Activated CD4-positive, alpha-beta T cell treated with anti-CD3 and anti-CD28 coated beads, Interleukin-2, amount 10 ng/mL, durations not matched to agents 24 days and 14 days (primary cell): ENCODE measurements around the gene CISTR. TPM values are rescaled to one million over a fixed set of nuclear protein-coding genes. Genes with fewer than 3 reads are reported as not detected.

ENCODE experiments used
- DNase-seq: peaks from one replicate; pipeline ENCODE4 v3.0.0; 2022
- H3K27ac Mint-ChIP-seq: one replicate; pipeline ENCODE4 v1.8.0; 2022; ENCODE audit warnings: mild to moderate bottlenecking, mixed read lengths
- H3K27me3 Mint-ChIP-seq: one replicate; pipeline ENCODE4 v1.8.0; 2022; ENCODE audit warnings: mixed read lengths
- H3K36me3 Mint-ChIP-seq: one replicate; pipeline ENCODE4 v1.8.0; 2022; ENCODE audit warnings: low read depth, mild to moderate bottlenecking, mixed read lengths
- H3K4me1 Mint-ChIP-seq: one replicate; pipeline ENCODE4 v1.8.0; 2021; ENCODE audit warnings: mixed read lengths
- H3K4me3 Mint-ChIP-seq: one replicate; pipeline ENCODE4 v1.8.0; 2022; ENCODE audit warnings: mild to moderate bottlenecking, moderate library complexity, mixed read lengths
- H3K9me3 Mint-ChIP-seq: one replicate; pipeline ENCODE4 v1.8.0; 2021; ENCODE audit warnings: mixed read lengths
- intact Hi-C: fragments of 100-400 bp; cut with micrococcal nuclease; formaldehyde crosslinking; loops from one replicate; pipeline ENCODE4 v1.15.1; 2023
- total RNA-seq: library from RNA; stranded (reverse); gene quantifications from 2 replicates; pipeline ENCODE4 v1.2.3, GENCODE V29; 2022

Gene CISTR
- total RNA-seq, 1 donor from 2014 or later, result not detected

DNA sequence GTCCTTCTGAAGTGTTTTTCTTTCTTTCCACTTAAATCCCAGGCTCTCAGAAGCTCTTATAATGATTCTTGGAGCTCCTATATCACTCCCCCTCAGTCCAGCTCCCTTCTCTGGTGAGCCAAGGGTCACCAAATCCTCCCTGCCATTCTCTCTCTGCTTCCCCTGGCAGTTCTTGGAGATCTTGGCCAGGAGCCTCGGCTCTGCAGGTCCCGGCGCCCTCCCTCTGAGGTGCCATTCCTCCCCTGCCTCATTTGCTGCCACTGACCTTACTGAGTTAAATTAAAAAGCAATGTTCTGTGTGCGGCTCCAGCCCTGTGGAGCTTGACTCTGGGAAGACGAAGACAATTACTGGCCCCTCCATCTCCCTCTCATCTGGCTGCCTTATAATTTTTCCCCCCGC, 7.0 kb downstream of the CISTR start:
- Mint-ChIP-seq H3K27me3 (peaks cover 38% of the 10 kb centered on the region), H3K27ac (no peak overlapping the region), H3K4me3 (no peak overlapping the region), H3K9me3 (no peaks in the 10 kb centered on the region), H3K4me1 (peaks cover 17% of the 10 kb centered on the region), H3K36me3 (no peaks in the 10 kb centered on the region)
- intact Hi-C loops, result loop anchor here (5.0 kb wide), 1 partner anchor 202 kb away; no protein-coding TSS in a partner anchor
- DNase-seq, result no peak

DNA sequence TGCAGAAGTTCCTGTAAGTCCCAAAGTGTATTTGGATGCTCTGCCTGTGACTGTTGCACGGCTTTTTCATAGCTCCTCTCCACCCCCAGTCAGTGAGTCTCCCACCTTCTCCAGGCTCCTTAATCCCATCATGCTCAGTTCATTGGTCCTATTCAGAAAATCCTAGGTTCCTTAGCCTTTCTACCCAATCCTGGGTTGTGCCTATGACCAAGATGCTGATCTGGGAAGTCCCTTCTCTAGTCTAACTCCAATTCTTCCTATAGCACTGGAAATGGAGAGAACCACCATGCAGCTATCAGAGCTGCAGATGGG, 7.7 kb downstream of the CISTR start:
- no peak for DNase-seq
- Mint-ChIP-seq H3K4me1 (peaks cover 22% of the 10 kb centered on the region), H3K27me3 (peaks cover 44% of the 10 kb centered on the region), H3K9me3 (no peaks in the 10 kb centered on the region), H3K36me3 (no peaks in the 10 kb centered on the region), H3K4me3 (no peak overlapping the region), H3K27ac (no peak overlapping the region)
- intact Hi-C loops, result no loop called here

DNA sequence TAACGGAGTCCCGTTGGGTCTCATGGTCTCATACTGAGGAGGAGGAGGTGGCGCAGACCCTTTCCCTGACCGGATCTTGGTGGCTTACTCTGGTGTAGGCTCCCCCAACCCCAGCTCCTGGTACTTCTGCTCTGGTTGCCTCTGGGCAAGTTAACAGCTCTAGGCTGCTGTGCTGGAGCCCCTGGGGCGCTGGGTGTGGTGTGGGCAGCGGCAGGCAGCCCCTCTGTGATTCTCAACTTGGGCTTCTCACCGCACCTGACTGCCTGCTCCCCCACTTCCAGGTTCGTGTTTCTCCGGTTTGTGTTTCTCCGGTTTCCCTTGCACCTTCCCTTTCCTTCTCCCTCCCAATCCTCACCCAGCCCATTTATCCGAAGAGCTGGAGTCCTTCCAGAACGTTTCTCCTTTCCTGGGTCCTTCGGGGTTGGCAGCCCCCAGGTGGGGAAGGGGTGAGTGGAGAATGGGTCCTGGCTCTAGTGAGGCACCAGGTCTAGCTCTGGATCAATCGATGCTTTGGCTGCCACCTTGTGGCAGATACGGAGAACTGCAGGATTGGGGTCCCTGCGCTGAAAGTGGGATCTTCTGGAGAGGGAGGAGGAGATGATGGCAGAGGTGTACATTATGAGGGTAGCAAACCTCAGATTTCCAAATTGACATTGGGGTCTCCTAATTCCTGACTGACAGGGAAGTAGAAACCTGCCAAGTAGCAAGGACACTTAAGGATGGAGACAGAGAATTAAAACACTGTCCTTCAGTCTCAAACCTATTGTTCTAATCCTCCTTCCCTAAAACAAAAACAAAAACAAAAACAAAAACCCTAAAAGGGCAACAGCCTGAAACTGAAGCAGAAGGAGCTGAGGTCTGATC, 8.3 kb downstream of the CISTR start:
- peak; percentile 91 for DNase-seq
- intact Hi-C loops, result loop anchor here (1.0 kb wide), 1 partner anchor 41 kb away; no protein-coding TSS in a partner anchor
- no peak overlapping the region for H3K27ac Mint-ChIP-seq
- peaks cover 50% of the 10 kb centered on the region for H3K27me3 Mint-ChIP-seq
- peaks cover 2% of the 10 kb centered on the region for H3K36me3 Mint-ChIP-seq
- H3K4me1 Mint-ChIP-seq, result peaks cover 26% of the 10 kb centered on the region
- H3K9me3 Mint-ChIP-seq, result no peaks in the 10 kb centered on the region
- H3K4me3 Mint-ChIP-seq, result peak overlapping the region; percentile 66

DNA sequence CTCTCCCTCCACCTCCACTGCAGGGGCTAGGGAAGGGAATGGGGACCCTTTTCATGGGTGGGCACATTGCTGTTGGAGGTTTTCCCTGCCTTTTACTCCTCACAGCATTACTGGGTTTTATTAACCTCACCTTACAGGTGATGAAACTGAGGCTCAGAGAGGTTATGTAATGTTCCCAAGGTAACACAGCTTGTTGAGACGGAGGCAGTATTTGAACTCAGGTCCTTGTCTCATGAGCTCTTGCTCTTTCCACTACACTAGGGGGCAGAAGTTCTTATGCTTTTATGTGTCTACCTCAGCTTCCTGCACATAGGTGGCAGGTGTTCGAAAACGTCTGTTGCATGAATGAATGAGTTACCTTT, 11.7 kb downstream of the CISTR start:
- Mint-ChIP-seq H3K36me3 (peaks cover 2% of the 10 kb centered on the region), H3K9me3 (no peaks in the 10 kb centered on the region), H3K27ac (no peak overlapping the region), H3K27me3 (peaks cover 67% of the 10 kb centered on the region), H3K4me1 (peaks cover 15% of the 10 kb centered on the region), H3K4me3 (no peak overlapping the region)
- no peak for DNase-seq
- intact Hi-C loops, result no loop called here

DNA sequence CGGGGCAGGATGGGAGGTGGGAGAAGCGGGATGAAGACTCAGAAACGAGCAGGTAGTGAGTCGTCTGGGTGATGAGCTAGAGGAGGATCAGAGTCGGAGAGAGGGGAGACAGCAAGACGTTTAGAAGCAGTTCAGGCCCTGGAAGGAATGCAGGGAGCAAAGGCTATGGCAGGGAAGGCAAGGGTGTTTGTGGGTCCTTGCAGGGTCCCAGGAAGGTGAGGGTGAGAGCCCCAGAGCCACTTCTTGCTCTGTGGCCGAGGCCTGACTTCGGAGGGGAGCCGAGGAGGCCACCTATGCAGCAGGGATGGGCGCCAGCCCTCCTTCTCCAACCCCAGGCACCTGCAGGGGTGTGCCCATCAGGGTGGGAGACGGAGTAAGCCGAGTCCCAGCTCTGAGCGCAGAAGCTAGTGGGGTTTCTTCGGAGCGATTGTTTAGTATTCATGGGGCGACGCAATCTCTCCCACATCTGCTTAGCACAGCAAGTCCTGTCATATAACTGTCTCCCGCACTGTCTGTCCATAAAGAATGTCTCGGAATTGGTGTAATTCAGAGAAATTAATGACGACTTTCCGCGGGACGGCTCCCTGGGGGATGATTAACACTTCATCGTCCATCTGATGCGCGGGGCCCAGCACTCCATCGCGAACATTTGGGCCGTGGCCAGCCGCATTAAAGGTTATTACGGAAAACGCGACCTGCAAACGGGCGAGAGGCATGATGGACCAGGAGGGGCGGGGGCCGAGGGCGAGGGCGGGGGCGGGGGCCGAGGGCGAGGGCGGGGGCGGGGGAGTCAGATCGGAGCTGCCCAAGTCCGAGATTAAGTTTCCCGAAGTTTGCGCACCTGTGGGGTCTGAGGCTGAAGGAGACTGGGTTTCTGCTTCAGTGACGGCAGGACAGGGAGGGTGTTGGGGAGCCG, 12.3 kb downstream of the CISTR start:
- H3K27me3 Mint-ChIP-seq, result peaks cover 66% of the 10 kb centered on the region
- H3K4me3 Mint-ChIP-seq, result peak overlapping the region; percentile 51
- peaks cover 2% of the 10 kb centered on the region for H3K36me3 Mint-ChIP-seq

DNA sequence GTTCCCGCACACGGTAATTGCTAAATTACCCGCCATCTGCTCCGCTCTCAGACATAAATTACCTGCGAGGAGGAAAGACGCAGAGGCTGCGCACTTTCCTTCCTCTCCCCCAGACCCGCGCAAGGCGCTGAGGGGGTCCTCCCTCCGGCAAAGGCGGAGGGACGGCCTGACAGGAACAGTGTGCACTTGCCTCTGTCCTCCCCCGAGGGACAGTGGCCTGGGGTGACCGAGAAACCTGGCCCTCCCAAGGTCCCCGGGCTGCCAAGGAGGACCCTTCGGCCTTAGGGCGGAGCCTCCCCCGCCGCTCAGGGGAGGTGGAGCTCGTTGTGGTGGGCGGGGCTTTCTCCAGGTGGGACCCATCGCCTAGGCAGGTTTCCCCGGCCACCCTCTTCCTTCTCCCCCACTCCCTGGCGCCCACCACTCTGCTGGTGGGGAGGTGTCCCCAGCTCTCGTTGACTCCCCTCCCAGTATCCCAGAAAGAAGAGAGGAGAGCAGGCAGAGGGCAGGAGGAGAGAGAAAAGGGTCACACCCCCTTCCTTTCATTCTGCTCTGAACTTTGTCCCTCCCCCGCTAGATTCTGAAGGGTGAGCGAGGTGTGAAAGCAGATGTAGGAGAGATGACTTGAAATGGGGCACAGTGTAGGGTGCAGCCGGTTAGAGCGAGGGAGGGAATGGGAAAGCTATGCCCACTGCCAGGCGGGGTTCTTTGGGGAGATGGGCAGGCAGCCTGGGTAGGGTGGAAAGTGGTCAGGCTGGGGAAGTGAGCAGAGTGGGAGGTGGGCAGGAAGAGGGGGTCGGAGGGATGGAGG, 13.2 kb downstream of the CISTR start:
- H3K9me3 Mint-ChIP-seq, result no peaks in the 10 kb centered on the region
- H3K4me3 Mint-ChIP-seq, result peak overlapping the region; percentile 51
- H3K36me3 Mint-ChIP-seq, result peaks cover 2% of the 10 kb centered on the region
- no peak overlapping the region for H3K27ac Mint-ChIP-seq
- H3K4me1 Mint-ChIP-seq, result peaks cover 19% of the 10 kb centered on the region
- peaks cover 65% of the 10 kb centered on the region for H3K27me3 Mint-ChIP-seq
- intact Hi-C loops, result loop anchor here (1.0 kb wide), 1 partner anchor 11 kb away; the partner anchor contains the start of gene CALCOCO1
- DNase-seq, result peak; percentile 78

More for the DNA sequence above, 12.3 kb downstream of the CISTR start:
- Mint-ChIP-seq H3K27ac (no peak overlapping the region), H3K9me3 (no peaks in the 10 kb centered on the region), H3K4me1 (peaks cover 15% of the 10 kb centered on the region)
- no peak for DNase-seq
- intact Hi-C loops, result no loop called here

DNA sequence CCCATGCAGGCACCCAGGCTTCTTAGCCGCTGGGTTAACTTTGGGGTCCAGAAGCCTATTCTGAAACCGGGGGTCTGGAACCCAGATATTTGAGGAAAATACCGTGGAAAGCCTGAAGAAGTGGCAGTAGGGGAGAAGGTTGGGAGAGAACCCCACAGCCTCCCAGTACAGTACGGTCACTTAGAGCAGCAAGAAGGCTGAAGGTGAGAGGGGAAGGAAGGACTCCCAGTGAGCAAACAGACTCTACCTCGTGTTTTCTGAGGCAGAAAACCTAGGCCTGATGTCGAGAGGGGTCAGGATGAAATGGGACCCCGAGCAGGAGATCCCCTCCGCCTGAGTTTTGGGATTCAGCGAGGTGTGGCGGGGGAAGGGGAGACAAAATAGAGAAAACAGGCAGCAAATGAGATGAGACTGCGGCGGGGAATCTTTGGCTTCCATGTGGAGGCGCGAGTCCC, 13.8 kb downstream of the CISTR start:
- Mint-ChIP-seq H3K27ac (no peak overlapping the region), H3K4me3 (peak overlapping the region; percentile 48), H3K9me3 (no peaks in the 10 kb centered on the region), H3K4me1 (peaks cover 15% of the 10 kb centered on the region), H3K36me3 (peaks cover 2% of the 10 kb centered on the region), H3K27me3 (peaks cover 61% of the 10 kb centered on the region)
- intact Hi-C loops, result loop anchor here (1.0 kb wide), 1 partner anchor 11 kb away; the partner anchor contains the start of gene CALCOCO1
- no peak for DNase-seq

DNA sequence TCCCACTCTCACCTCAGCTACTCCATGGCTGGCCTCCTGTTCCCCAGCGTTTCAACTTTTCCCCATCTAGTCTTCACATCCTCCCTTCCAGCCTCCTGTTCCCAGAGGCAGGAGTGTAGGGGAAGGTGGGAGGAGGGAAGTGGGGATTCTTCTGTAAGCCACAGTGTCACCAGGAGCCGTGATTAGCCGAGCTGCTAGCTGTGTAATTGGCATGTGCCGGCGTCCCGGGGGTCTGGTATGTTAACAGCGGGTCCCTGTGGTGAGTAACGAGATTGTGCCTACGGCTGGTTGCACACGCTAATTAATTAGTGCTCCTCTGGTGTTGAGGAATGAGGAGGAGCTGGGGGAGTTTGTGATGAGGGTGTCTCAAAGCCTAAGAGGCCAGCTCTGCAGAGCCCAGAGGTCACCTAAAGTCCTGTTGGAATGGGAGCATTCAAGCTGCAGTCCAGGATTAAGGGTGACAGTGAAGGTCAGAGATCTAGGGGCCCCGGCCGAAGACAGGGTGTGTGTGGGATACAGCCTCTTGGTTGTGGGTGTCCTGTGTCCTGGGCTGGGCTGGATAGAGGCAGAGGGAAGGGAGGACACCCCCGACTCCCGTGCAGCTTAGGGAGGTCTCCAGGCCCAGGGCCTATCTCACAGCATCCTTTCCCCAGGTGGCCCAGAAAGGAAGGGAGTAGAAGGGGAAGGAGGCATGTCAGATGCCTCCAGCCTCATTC, 14.5 kb downstream of the CISTR start:
- DNase-seq, result no peak
- intact Hi-C loops, result no loop called here
- Mint-ChIP-seq H3K36me3 (peaks cover 2% of the 10 kb centered on the region), H3K9me3 (no peaks in the 10 kb centered on the region), H3K4me3 (no peak overlapping the region), H3K27ac (no peak overlapping the region), H3K4me1 (peaks cover 15% of the 10 kb centered on the region), H3K27me3 (peaks cover 59% of the 10 kb centered on the region)

DNA sequence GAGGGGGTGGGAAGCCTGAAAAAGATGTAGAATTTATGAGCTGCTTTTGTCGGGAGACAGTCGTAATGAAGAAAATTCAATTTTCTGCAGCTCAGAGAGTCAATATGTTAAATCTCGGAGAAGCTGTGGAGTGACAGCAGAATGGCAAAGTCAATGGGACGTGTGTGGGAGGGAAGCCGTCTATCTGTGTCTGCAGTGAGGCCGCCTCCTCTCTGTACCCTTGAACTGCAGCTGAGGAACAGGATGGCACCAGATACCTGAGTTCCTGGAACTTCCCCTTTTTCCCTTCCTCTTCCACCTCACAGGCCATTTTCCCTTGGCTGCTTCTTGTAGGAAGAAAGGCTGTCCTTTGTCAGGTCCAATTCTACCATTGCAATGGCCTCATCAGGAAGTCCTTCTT, 15.2 kb downstream of the CISTR start:
- Mint-ChIP-seq H3K9me3 (no peaks in the 10 kb centered on the region), H3K4me3 (no peak overlapping the region), H3K36me3 (peaks cover 2% of the 10 kb centered on the region), H3K4me1 (peaks cover 15% of the 10 kb centered on the region), H3K27me3 (peaks cover 57% of the 10 kb centered on the region), H3K27ac (no peak overlapping the region)
- intact Hi-C loops, result no loop called here
- DNase-seq, result no peak

DNA sequence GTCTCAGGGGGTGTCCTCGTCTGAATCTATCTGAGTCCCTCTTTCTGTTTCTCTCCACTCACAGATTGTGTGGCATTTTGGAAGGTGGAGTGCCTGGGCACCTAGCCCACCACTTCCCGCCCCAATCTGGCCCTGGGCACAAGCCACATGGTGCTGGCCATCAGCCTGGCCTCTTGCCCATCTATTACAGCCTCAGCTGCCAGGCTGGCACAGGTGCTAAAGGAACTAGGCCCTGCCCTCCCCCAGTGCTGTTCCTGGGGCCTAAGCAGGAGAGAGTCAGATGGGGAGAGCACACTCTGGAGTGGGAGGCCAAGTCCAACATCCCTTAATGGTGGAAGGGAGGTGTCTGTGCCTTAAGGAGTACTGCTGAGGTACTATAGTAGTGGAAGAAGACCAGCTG, 16.2 kb downstream of the CISTR start:
- peaks cover 58% of the 10 kb centered on the region for H3K27me3 Mint-ChIP-seq
- no peak overlapping the region for H3K27ac Mint-ChIP-seq
- H3K4me3 Mint-ChIP-seq, result no peak overlapping the region
- DNase-seq, result no peak
- peaks cover 2% of the 10 kb centered on the region for H3K36me3 Mint-ChIP-seq
- peaks cover 15% of the 10 kb centered on the region for H3K4me1 Mint-ChIP-seq
- intact Hi-C loops, result no loop called here
- no peaks in the 10 kb centered on the region for H3K9me3 Mint-ChIP-seq

DNA sequence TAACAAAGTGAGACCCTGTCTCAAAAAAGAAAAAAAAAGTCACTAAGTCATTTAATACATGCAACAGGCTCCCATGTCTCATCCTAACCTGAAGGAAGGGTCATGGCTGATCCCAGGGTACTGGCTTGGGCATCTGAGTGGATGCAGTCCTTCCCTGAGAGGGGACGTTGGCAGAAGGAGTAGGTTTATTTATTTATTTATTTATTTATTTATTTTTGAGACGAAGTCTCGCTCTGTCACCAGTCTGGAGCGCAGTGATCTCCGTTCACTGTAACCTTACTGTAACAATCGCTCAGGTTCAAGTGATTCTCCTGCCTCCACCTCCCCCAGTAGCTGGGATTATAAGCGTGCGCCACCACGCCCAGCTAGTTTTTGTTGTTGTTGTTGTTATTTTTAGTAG, 17.4 kb downstream of the CISTR start:
- H3K27ac Mint-ChIP-seq, result no peak overlapping the region
- DNase-seq, result no peak
- peaks cover 13% of the 10 kb centered on the region for H3K4me1 Mint-ChIP-seq
- H3K27me3 Mint-ChIP-seq, result peaks cover 54% of the 10 kb centered on the region
- intact Hi-C loops, result no loop called here
- H3K36me3 Mint-ChIP-seq, result peaks cover 2% of the 10 kb centered on the region
- H3K4me3 Mint-ChIP-seq, result no peak overlapping the region
- no peaks in the 10 kb centered on the region for H3K9me3 Mint-ChIP-seq

DNA sequence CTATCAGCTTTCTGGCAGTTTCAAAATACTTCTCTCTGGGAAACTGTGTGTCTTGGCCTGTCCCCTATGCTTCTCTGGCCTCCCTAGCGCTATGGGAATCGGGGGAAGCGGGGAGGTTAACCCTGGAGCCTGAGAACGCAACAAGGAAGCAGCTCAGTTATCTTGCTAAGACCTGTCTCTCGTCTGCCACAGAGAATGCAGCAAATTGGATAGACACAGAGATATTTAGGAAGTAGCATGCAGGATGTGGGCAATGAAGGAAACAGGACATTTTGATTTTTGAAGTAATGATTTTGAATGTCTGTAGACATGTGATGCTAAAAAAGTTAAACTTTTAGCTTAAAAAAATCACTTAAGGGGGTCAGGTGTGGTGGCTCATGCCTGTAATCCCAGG, 18.0 kb downstream of the CISTR start:
- Mint-ChIP-seq H3K27ac (no peak overlapping the region), H3K4me3 (no peak overlapping the region), H3K27me3 (peaks cover 48% of the 10 kb centered on the region), H3K9me3 (no peaks in the 10 kb centered on the region), H3K4me1 (peaks cover 8% of the 10 kb centered on the region), H3K36me3 (peaks cover under 1% of the 10 kb centered on the region)
- intact Hi-C loops, result no loop called here
- DNase-seq, result no peak
